NB4 (cell line): ENCODE measurements around the gene EEF1AKMT3.

ENCODE experiments used
- DNase-seq: peaks from one replicate; pipeline ENCODE4 v3.0.0; 2010; ENCODE audit warnings: low read depth
- H3K4me3 ChIP-seq: one replicate; pipeline ENCODE4 v1.5.1; 2011; ENCODE audit warnings: mild to moderate bottlenecking, low read depth, low read length, moderate library complexity
- MYC ChIP-seq: IDR thresholded peaks from 2 replicates; pipeline ENCODE4 v1.6.1; 2011; ENCODE audit warnings: low read depth, low read length
- POLR2A ChIP-seq: IDR thresholded peaks from 2 replicates; pipeline ENCODE4 v1.6.1; 2011; ENCODE audit warnings: mild to moderate bottlenecking; ENCODE audit not compliant: insufficient read length; ENCODE audit errors: extremely low read depth
- TF ChIP-seq, protein P1 (sequence below): IDR thresholded peaks from one replicate; pipeline ENCODE4 v1.5.1; 2012; ENCODE audit warnings: low read depth, low read length
- TF ChIP-seq, protein P2 (sequence below): IDR thresholded peaks from 2 replicates; pipeline ENCODE4 v1.6.1; 2011; ENCODE audit warnings: low read depth, low read length

The EEF1AKMT3 gene

DNA sequence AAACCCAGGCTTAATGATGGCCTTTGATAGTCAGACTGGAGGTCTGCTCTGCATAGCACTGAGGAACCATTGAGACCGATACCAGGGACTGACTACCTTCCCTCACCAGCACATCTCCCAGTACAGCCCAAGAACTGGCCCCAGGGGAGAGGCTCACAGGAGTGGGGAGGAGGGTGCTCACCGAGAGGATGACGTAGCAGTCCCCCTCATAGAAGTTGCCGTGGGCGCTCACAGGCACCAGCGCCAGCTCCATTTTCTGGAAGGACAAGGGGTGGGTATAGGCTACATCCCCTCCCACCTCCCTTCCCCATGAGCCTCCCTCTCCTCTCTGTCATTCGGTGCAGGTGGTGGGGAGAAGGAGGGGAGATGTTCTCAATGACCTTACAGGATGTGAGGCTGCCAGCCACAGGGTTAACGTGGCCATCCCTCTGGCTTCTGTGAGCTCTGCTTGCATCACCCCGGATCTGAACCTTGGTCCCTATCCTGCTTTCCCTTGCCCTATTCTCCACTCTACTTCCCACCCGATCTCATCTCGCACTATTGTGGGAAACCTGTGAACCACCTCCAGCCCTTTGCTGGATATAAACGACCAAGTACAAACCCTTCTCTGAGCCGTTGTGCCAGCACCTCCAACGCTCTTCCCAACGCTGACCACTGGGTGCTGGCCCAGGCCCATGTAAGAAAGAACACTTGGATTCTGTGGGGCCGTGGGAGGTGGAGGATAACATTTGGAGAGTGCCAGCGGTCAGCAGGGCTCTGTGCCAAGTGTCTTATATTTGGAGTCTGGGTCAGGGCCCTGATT is 41.8 kb downstream of the EEF1AKMT3 start:
- no peak for TF ChIP-seq POLR2A
- TF ChIP-seq MYC = no peak
- TF ChIP-seq, protein P1, sequence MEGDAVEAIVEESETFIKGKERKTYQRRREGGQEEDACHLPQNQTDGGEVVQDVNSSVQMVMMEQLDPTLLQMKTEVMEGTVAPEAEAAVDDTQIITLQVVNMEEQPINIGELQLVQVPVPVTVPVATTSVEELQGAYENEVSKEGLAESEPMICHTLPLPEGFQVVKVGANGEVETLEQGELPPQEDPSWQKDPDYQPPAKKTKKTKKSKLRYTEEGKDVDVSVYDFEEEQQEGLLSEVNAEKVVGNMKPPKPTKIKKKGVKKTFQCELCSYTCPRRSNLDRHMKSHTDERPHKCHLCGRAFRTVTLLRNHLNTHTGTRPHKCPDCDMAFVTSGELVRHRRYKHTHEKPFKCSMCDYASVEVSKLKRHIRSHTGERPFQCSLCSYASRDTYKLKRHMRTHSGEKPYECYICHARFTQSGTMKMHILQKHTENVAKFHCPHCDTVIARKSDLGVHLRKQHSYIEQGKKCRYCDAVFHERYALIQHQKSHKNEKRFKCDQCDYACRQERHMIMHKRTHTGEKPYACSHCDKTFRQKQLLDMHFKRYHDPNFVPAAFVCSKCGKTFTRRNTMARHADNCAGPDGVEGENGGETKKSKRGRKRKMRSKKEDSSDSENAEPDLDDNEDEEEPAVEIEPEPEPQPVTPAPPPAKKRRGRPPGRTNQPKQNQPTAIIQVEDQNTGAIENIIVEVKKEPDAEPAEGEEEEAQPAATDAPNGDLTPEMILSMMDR = no peak
- TF ChIP-seq, protein P2, sequence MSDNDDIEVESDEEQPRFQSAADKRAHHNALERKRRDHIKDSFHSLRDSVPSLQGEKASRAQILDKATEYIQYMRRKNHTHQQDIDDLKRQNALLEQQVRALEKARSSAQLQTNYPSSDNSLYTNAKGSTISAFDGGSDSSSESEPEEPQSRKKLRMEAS = no peak
- H3K4me3 ChIP-seq = no peak overlapping the region
- no peak for DNase-seq

DNA sequence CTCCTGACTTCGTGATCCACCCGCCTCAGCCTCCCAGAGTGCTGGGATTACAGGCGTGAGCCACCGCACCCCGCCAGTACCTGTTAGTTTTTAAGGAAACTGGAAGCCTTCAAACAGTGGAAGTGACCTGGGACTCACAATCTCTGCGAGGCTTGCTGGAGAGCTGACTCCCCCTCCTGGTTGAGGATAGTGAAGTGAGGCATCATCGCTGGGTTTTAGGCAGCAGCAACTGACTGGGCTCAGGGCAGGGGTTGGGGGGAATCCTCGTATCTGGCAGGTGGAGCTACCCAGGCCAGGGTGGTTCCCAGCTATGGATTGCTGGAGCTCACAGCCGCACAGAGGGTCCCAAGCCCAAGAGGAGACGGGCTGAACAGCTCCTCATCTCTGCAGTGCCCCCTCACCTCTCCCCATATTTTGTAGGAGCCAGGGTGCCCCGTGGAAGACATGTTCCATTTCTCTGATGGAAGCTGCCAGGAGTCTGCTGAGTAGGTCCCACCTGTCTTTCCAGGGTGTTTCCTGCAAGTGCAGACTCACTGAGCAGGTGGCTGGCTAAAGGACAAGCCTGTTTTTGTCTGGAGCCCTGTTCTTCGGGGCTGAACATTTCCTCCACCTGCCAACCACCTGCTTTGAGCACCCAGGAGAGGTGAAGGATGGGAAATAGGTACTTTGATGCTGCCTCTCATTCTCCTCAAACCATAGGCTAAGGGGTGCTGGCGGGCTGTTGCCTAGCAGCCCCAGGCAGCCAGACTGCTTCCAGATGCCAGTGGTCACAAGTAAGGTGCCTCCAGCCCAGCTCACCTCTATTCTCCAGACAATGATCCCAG is 43.0 kb downstream of the EEF1AKMT3 start:
- DNase-seq = peak; percentile 43
- TF ChIP-seq POLR2A = no peak
- TF ChIP-seq, protein P2 = no peak
- TF ChIP-seq MYC = no peak
- TF ChIP-seq, protein P1 = peak; percentile 13
- H3K4me3 ChIP-seq = no peak overlapping the region

DNA sequence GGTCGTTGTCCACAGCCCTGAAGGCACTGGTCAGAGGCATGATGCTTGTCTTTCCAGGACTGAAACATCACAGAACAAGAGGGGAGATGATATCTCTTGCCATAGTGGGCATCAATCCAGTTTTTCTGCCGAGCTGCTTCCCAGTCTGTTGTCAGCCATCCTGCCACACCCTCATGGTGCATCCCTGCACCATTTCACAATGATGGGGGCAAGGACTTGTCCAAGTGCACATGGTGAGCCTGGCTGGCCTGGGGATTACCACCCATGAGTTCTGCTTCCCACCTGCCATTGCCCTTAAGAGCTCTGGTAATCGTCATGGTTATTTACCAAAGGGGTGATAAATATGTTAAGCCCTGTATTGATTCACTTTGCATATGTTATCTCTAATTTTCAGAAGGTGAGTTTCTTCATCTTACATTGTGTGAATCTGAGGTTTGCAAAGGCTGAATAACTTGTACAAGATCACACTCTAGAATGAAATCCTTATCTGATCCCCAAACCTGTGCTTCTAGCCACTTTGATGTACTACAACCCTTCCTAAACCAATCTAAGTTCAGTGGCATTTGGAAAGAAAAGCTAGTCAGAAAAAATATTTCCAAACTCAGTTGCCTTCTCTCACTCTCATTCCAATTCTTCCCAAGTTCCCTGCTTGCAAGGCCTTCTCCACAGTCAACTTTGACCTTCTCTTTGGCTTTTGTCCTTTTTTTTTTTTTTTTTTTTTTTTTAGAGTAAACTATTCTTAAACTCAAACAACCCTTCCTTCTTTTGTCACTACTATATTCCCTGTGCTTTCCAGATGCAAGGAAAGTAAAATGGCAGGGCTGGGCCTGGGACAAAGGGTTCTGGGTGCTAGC is 43.8 kb downstream of the EEF1AKMT3 start:
- no peak for DNase-seq
- TF ChIP-seq MYC = no peak
- TF ChIP-seq POLR2A = no peak
- TF ChIP-seq, protein P2 = no peak
- TF ChIP-seq, protein P1 = no peak
- H3K4me3 ChIP-seq = no peak overlapping the region

DNA sequence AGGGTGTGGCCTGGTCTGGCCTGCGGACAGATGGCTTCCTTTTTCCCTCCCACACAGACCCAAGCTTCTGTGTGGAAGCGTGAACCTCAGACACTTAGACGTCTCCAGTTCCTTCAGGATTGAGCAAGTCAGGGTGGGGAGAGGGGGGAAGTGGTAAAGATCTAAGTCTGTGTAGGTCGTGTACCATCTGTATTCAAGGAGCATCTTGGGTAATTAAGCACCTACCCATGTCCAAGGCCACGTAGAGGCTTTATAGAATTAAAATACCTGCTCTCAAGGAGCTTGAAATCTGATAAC is 44.4 kb downstream of the EEF1AKMT3 start:
- H3K4me3 ChIP-seq = no peak overlapping the region
- DNase-seq = peak; percentile 97

More for the DNA sequence above, 44.4 kb downstream of the EEF1AKMT3 start:
- TF ChIP-seq MYC (peak; percentile 25; the same call in 1 of the 2 replicates), POLR2A (no peak)
- TF ChIP-seq, protein P2 = peak; percentile 64
- TF ChIP-seq, protein P1 = no peak
